ENCODE results near the gene SIAH1.

Gene SIAH1

DNA sequence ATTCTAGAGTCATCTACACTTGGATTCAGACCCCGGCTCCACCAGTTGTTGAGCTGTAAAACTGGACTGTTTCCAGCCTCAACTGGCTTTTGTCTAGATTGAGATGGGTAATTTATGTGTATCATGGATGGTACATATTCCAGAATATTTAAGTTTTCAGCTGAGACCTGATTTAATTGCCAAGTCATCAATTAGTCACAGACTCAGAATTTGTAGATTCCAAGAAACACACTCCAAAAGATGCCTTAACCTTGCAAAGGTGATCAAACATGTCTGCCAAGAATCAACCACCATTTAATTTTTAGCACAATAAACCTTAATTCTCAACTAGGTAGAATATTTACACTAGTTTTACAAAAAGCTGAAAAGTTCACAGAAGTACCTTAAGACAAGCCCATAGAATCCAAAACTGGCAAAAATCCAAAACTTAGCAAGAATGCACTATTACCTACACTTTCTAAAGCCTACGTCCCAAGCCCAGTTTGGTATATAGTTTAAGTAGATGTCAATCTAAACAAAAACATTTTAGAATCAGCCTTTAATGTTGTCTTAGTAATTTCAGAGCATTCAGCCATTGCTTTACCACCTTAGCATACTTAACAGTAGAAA is 17.7 kb downstream of the SIAH1 start:
- ChIA-PET POLR2A (interaction anchor here (2.2 to 2.8 kb wide), 2 partner anchors 12 to 17 kb away, joined by 7 to 31 read pairs; partner anchors contain the start of gene SIAH1), CTCF (interaction anchor here (0.6 to 1.2 kb wide), 3 partner anchors 15 to 255 kb away, joined by 4 to 6 read pairs (median 5); no protein-coding TSS in a partner anchor)
- Histone ChIP-seq H3K4me3 (ENCODE audit: low read depth, low read length) (no peak overlapping the region), H3K36me3 (ENCODE audit: control insufficient read depth in 2 of 2, insufficient read depth in 1 of 2, low read length in 2 of 2) (no peaks in the 10 kb centered on the region), H3K4me1 (ENCODE audit: control insufficient read depth, insufficient read depth, low read length) (peaks cover 32% of the 10 kb centered on the region), H3K9me3 (ENCODE audit: control insufficient read depth, insufficient read depth, low read depth, low read length) (no peaks in the 10 kb centered on the region), H3K27ac (ENCODE audit: extremely low read depth, low read depth, low read length) (no peak overlapping the region)
- no peak for TF ChIP-seq ZNF184 (tag by site-specific recombination; IDR thresholded peaks at IDR 0.05)
- peak; percentile 91 for TF ChIP-seq PRDM6 (tag by site-specific recombination; IDR thresholded peaks at IDR 0.05)
- no peak for TF ChIP-seq GLI4 (tag by site-specific recombination; IDR thresholded peaks at IDR 0.05)
- TF ChIP-seq ZNF785 (tag by site-specific recombination; IDR thresholded peaks at IDR 0.05), result no peak
- TF ChIP-seq ZFP41 (tag by site-specific recombination; IDR thresholded peaks at IDR 0.05; ENCODE audit: borderline replicate concordance), result no peak
- no peak for TF ChIP-seq HOXC10 (CRISPR knock-in tag; IDR thresholded peaks at IDR 0.05)
- no peak for TF ChIP-seq ZNF266 (tag by site-specific recombination; IDR thresholded peaks at IDR 0.05; ENCODE audit: low read depth)
- no peak for TF ChIP-seq ZNF654 (tag by site-specific recombination; IDR thresholded peaks at IDR 0.05; ENCODE audit: low read depth)

DNA sequence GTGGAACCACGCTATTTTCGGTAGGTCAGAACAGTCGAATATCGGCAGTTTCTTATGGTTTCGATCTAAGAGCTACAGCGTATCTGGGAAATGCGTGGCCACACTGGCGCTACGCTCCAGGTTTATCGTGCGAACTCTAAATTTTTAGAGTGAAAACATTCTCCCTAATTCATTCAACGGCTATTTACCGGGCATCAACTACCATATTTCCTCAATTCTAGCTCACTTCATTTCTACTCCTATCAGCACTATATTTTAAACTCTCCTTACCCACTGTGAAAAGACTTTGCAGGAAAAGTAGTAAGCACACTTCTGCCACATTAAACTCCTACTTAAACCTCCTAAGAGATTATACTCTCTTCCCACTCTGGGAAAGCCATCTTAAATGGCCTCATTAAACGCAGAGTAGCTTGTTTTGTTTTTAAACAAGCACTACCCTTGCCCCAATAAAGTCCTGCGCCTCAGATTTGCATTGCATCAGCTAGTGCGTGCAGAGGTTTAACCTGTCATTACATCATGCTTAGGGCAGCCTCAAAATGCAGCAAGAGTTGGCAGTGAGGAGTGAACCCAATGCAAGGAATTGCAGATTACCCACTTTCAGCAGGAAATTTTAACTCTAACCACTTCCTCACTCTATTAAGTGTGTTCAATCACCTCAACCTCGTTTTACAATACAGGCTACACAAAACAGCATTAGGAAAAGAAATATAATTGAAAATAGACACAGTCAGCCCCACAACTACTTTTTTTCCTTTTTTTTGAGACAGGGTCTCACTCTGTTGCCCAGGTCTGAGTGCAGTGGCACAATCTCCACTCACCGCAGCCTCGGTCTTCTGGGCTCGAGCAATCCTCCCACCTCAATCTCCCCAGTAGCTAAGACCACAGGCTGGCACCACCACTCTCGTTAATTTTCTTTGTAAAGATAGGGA is 18.8 kb downstream of the SIAH1 start:
- Histone ChIP-seq H3K9me3 (ENCODE audit: control insufficient read depth, insufficient read depth, low read depth, low read length) (no peaks in the 10 kb centered on the region), H3K27ac (ENCODE audit: extremely low read depth, low read depth, low read length) (peak overlapping the region; percentile 68), H3K36me3 (ENCODE audit: control insufficient read depth in 2 of 2, insufficient read depth in 1 of 2, low read length in 2 of 2) (peaks cover 0 to 8% of the 10 kb centered on the region in 2 experiments; a peak in 1 of 3 replicates), H3K4me3 (ENCODE audit: low read depth, low read length) (peak overlapping the region; percentile 57), H3K4me1 (ENCODE audit: control insufficient read depth, insufficient read depth, low read length) (peaks cover 21% of the 10 kb centered on the region)
- ChIA-PET CTCF (interaction anchor here (0.6 to 2.3 kb wide), 5 partner anchors 9 to 257 kb away, joined by 3 to 8 read pairs (median 4); no protein-coding TSS in a partner anchor), POLR2A (interaction anchor here (0.6 to 2.8 kb wide), 7 partner anchors 10 to 1473 kb away, joined by 3 to 31 read pairs (median 7); partner anchors contain the start of gene SIAH1)
- no peak for TF ChIP-seq BCL6B (tag by site-specific recombination; IDR thresholded peaks at IDR 0.05)
- TF ChIP-seq SCRT1 (tag by site-specific recombination; IDR thresholded peaks at IDR 0.05; ENCODE audit: borderline replicate concordance), result no peak
- TF ChIP-seq OVOL3 (tag by site-specific recombination; IDR thresholded peaks at IDR 0.05), result peak; percentile 54; the same call in 1 of the 2 replicates
- TF ChIP-seq ZSCAN16 (tag by site-specific recombination; IDR thresholded peaks at IDR 0.05), result no peak
- TF ChIP-seq GFI1B (tag by site-specific recombination; IDR thresholded peaks at IDR 0.05), result peak; percentile 95
- no peak; the same call in 1 of the 2 replicates for TF ChIP-seq ZNF792 (tag by site-specific recombination; IDR thresholded peaks at IDR 0.05)
- TF ChIP-seq ZNF548 (tag by site-specific recombination; IDR thresholded peaks at IDR 0.05), result no peak
- TF ChIP-seq, protein P1, sequence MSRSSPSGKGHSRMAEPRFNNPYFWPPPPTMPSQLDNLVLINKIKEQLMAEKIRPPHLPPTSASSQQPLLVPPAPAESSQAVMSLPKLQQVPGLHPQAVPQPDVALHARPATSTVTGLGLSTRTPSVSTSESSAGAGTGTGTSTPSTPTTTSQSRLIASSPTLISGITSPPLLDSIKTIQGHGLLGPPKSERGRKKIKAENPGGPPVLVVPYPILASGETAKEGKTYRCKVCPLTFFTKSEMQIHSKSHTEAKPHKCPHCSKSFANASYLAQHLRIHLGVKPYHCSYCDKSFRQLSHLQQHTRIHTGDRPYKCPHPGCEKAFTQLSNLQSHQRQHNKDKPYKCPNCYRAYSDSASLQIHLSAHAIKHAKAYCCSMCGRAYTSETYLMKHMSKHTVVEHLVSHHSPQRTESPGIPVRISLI (tag by site-specific recombination; IDR thresholded peaks at IDR 0.05), result no peak
- no peak for TF ChIP-seq GLIS1 (tag by site-specific recombination; IDR thresholded peaks at IDR 0.05)
- TF ChIP-seq ZNF426 (tag by site-specific recombination; IDR thresholded peaks at IDR 0.05), result no peak
- TF ChIP-seq ZNF211 (tag by site-specific recombination; IDR thresholded peaks at IDR 0.05; ENCODE audit: low read depth), result no peak
- TF ChIP-seq TRIM28 (IDR thresholded peaks at IDR 0.05; ENCODE audit: borderline replicate concordance, low read length), result peak; percentile 89
- TF ChIP-seq, protein P2, sequence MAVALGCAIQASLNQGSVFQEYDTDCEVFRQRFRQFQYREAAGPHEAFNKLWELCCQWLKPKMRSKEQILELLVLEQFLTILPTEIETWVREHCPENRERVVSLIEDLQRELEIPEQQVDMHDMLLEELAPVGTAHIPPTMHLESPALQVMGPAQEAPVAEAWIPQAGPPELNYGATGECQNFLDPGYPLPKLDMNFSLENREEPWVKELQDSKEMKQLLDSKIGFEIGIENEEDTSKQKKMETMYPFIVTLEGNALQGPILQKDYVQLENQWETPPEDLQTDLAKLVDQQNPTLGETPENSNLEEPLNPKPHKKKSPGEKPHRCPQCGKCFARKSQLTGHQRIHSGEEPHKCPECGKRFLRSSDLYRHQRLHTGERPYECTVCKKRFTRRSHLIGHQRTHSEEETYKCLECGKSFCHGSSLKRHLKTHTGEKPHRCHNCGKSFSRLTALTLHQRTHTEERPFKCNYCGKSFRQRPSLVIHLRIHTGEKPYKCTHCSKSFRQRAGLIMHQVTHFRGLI (tag by site-specific recombination; IDR thresholded peaks at IDR 0.05), result no peak; the same call in 1 of the 2 replicates
- TF ChIP-seq ZNF132 (tag by site-specific recombination; IDR thresholded peaks at IDR 0.05; ENCODE audit: borderline replicate concordance), result no peak
- TF ChIP-seq ZFP41 (tag by site-specific recombination; IDR thresholded peaks at IDR 0.05; ENCODE audit: borderline replicate concordance), result no peak
- TF ChIP-seq ZFHX2 (tag by site-specific recombination; conservative IDR thresholded peaks at IDR 0.05), result peak; percentile 81
- no peak; the same call in 1 of the 2 replicates for TF ChIP-seq YY2 (tag by site-specific recombination; IDR thresholded peaks at IDR 0.05)
- TF ChIP-seq ZNF354C (tag by site-specific recombination; IDR thresholded peaks at IDR 0.05; ENCODE audit: borderline replicate concordance, low read depth), result no peak
- TF ChIP-seq ZNF302 (tag by site-specific recombination; IDR thresholded peaks at IDR 0.05; ENCODE audit: low read depth), result no peak
- TF ChIP-seq ZNF777 (tag by site-specific recombination; IDR thresholded peaks at IDR 0.05; ENCODE audit: borderline replicate concordance), result no peak
- TF ChIP-seq SP3 (tag by site-specific recombination; IDR thresholded peaks at IDR 0.05), result 0 out of 2 replicates have a peak, but pooled peaks have one; percentile 3
